Activated CD4-positive, alpha-beta T cell treated with anti-CD3 and anti-CD28 coated beads, Interleukin-2, Interleukin-6, amounts not matched to agents 100 ng/mL and 50 ng/mL, durations not matched to agents 16 hours and 8 hours (primary cell): ENCODE measurements around the gene RABGAP1L.
"Not testable (repeated sequence)": the region's sequence is repeated elsewhere in the genome, so short reads cannot be mapped to it uniquely, and the experiment has no call there.

ENCODE experiments used
- DNase-seq: peaks from one replicate; pipeline ENCODE4 v3.0.0-alpha.2; 2020

The RABGAP1L gene

GRCh38 chr1:174156437-174156836, 2.9 kb upstream of the RABGAP1L start:
- no peak for DNase-seq

- DNase-seq, result peak; percentile 90
Measured at GRCh38 chr1:174157157-174157806, 2.0 kb upstream of the RABGAP1L start.

GRCh38 chr1:174158767-174159251, 511 bp upstream of the RABGAP1L start:
- DNase-seq, result peak; percentile 46

- no peak for DNase-seq
Measured at GRCh38 chr1:174160109-174160473, 771 bp downstream of the RABGAP1L start.

- no peak for DNase-seq
Measured at GRCh38 chr1:174160603-174161002, 1.3 kb downstream of the RABGAP1L start.

GRCh38 chr1:174161813-174162212, 2.5 kb downstream of the RABGAP1L start:
- no peak for DNase-seq

- DNase-seq, result no peak
Measured at GRCh38 chr1:174164826-174165225, 5.5 kb downstream of the RABGAP1L start.

- no peak for DNase-seq
Measured at GRCh38 chr1:174165471-174166137, 6.3 kb downstream of the RABGAP1L start.

GRCh38 chr1:174166530-174167264, 7.4 kb downstream of the RABGAP1L start:
- no peak for DNase-seq

GRCh38 chr1:174167265-174167803, 8.0 kb downstream of the RABGAP1L start:
- no peak for DNase-seq

- DNase-seq, result no peak
Measured at GRCh38 chr1:174169342-174169741, 10.0 kb downstream of the RABGAP1L start.

- no peak for DNase-seq
Measured at GRCh38 chr1:174171073-174171472, 11.8 kb downstream of the RABGAP1L start.

GRCh38 chr1:174174461-174175329, 15.4 kb downstream of the RABGAP1L start:
- DNase-seq, result peak; percentile 72

GRCh38 chr1:174178459-174178858, 19.1 kb downstream of the RABGAP1L start:
- not testable (repeated sequence) for DNase-seq

GRCh38 chr1:174189428-174190062, 30.2 kb downstream of the RABGAP1L start:
- DNase-seq, result no peak

GRCh38 chr1:174190691-174191199, 31.4 kb downstream of the RABGAP1L start:
- DNase-seq, result no peak

- DNase-seq, result no peak
Measured at GRCh38 chr1:174191349-174191862, 32.1 kb downstream of the RABGAP1L start.

GRCh38 chr1:174194461-174194860, 35.1 kb downstream of the RABGAP1L start:
- DNase-seq, result no peak

GRCh38 chr1:174197088-174197487, 37.8 kb downstream of the RABGAP1L start:
- no peak for DNase-seq

- DNase-seq, result no peak
Measured at GRCh38 chr1:174197547-174197946, 38.2 kb downstream of the RABGAP1L start.

- no peak for DNase-seq
Measured at GRCh38 chr1:174198202-174198601, 38.9 kb downstream of the RABGAP1L start.

GRCh38 chr1:174200746-174201145, 41.4 kb downstream of the RABGAP1L start:
- DNase-seq, result no peak
